ENCODE data around the gene LYSMD3. TPM values are rescaled to one million over a fixed set of nuclear protein-coding genes. Genes with fewer than 3 reads are reported as not detected.
A peak's percentile ranks its signal among the peaks of the same experiment; 100 is the strongest.

Gene LYSMD3
- total RNA-seq, 1 donor from 2014 or later, result 6.5 TPM

GRCh38 chr5:90477073-90477472 lies 52.3 kb downstream of the LYSMD3 start:
- TF ChIP-seq CTCF (conservative IDR thresholded peaks at IDR 0.05; ENCODE audit: low read depth, low read length), result no peak
- H3K4me3 ChIP-seq (ENCODE audit: low read depth, low read length), result no peak overlapping the region
- DNase-seq (ENCODE audit: low read depth), result no peak

GRCh38 chr5:90476391-90476790 lies 53.0 kb downstream of the LYSMD3 start:
- no peak overlapping the region for H3K4me3 ChIP-seq (ENCODE audit: low read depth, low read length)
- no peak for DNase-seq (ENCODE audit: low read depth)
- TF ChIP-seq CTCF (conservative IDR thresholded peaks at IDR 0.05; ENCODE audit: low read depth, low read length), result no peak

GRCh38 chr5:90475436-90475980 lies 53.9 kb downstream of the LYSMD3 start:
- peak overlapping the region; percentile 95 for H3K4me3 ChIP-seq (ENCODE audit: low read depth, low read length)
- no peak for TF ChIP-seq CTCF (conservative IDR thresholded peaks at IDR 0.05; ENCODE audit: low read depth, low read length)
- no peak for DNase-seq (ENCODE audit: low read depth)

- DNase-seq (ENCODE audit: low read depth), result peak; percentile 50
- TF ChIP-seq CTCF (conservative IDR thresholded peaks at IDR 0.05; ENCODE audit: low read depth, low read length), result peak; percentile 42
- peak within 1 kb of the TSS; percentile 95 for H3K4me3 ChIP-seq (ENCODE audit: low read depth, low read length)
These were observed 54.9 kb downstream of the LYSMD3 start, which contains the start of the genes MBLAC2 and POLR3G for GRCh38 chr5:90474235-90475107. Gene MBLAC2, minus strand, starts transcription at chr5:90474771. Its CDS starts 479 bp downstream, at chr5:90474292. Gene POLR3G, plus strand, starts transcription at chr5:90474864. Its CDS starts 10,704 bp downstream, at chr5:90485568.

GRCh38 chr5:90473396-90474234 lies 55.8 kb downstream of the LYSMD3 start:
- no peak for TF ChIP-seq CTCF (conservative IDR thresholded peaks at IDR 0.05; ENCODE audit: low read depth, low read length)
- no peak for DNase-seq (ENCODE audit: low read depth)
- peak overlapping the region; percentile 95 for H3K4me3 ChIP-seq (ENCODE audit: low read depth, low read length)

- no peak for TF ChIP-seq CTCF (conservative IDR thresholded peaks at IDR 0.05; ENCODE audit: low read depth, low read length)
These were observed 56.5 kb downstream of the LYSMD3 start for GRCh38 chr5:90472783-90473395.

More at GRCh38 chr5:90472783-90473395, 56.5 kb downstream of the LYSMD3 start:
- no peak for DNase-seq (ENCODE audit: low read depth)
- peak overlapping the region; percentile 95 for H3K4me3 ChIP-seq (ENCODE audit: low read depth, low read length)

Measured in epithelial cell of proximal tubule (primary cell).